ENCODE data around the gene AFG1L. TPM values are rescaled to one million over a fixed set of nuclear protein-coding genes. Genes with fewer than 3 reads are reported as not detected.
"Not testable (repeated sequence)": the region's sequence is repeated elsewhere in the genome, so short reads cannot be mapped to it uniquely, and the experiment has no call there.

The AFG1L gene
- polyA plus RNA-seq, 3 donors: 1.0 to 2.8 (median 1.8) TPM

GRCh38 chr6:108285381-108285780 is 9.5 kb upstream of the AFG1L start:
- no peak overlapping the region for H3K27ac ChIP-seq (ENCODE audit: low read depth, low read length)

- H3K27ac ChIP-seq (ENCODE audit: low read depth, low read length): no peak overlapping the region
- 86 to 90% (median 87%) methylated on average over 4 of the region's 4 CpGs for whole genome bisulfite sequencing, 3 donors
These were observed 8.5 kb upstream of the AFG1L start for GRCh38 chr6:108286366-108286765.

- H3K27ac ChIP-seq (ENCODE audit: low read depth, low read length): no peak overlapping the region
- 77 to 86% (median 82%) methylated on average over 3 of the region's 3 CpGs for WGBS, 3 donors
These were observed 7.5 kb upstream of the AFG1L start for GRCh38 chr6:108287373-108287772.

GRCh38 chr6:108288742-108289141 is 6.1 kb upstream of the AFG1L start:
- H3K27ac ChIP-seq (ENCODE audit: low read depth, low read length): no peak overlapping the region

DNA sequence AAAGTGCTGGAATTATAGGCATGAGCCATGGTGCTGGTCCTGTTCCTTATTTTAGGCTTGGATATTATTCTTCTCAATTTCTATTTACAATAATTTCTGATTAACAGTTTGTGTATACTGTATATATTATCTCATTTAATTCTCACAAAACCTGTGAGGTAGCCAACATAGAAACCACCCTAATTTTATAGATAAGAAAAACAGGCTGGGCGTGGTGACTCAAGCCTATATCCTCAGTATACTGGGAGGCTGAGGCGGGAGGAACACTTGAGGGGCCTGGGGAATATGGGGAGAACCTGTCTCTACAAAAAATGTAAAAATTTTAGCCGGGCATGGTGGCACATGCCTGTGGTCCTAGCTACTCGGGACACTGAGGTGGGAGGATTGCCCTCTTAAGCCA is 3.8 kb upstream of the AFG1L start:
- no peak overlapping the region for H3K27ac ChIP-seq (ENCODE audit: low read depth, low read length)
- 88 to 92% (median 89%) methylated on average over 4 of the region's 4 CpGs for WGBS, 3 donors

- H3K27ac ChIP-seq (ENCODE audit: low read depth, low read length): not testable (repeated sequence)
- WGBS, 3 donors: 54 to 91% (median 79%) methylated on average over 3 of the region's 3 CpGs
These were observed 2.3 kb upstream of the AFG1L start for GRCh38 chr6:108292561-108292960.

DNA sequence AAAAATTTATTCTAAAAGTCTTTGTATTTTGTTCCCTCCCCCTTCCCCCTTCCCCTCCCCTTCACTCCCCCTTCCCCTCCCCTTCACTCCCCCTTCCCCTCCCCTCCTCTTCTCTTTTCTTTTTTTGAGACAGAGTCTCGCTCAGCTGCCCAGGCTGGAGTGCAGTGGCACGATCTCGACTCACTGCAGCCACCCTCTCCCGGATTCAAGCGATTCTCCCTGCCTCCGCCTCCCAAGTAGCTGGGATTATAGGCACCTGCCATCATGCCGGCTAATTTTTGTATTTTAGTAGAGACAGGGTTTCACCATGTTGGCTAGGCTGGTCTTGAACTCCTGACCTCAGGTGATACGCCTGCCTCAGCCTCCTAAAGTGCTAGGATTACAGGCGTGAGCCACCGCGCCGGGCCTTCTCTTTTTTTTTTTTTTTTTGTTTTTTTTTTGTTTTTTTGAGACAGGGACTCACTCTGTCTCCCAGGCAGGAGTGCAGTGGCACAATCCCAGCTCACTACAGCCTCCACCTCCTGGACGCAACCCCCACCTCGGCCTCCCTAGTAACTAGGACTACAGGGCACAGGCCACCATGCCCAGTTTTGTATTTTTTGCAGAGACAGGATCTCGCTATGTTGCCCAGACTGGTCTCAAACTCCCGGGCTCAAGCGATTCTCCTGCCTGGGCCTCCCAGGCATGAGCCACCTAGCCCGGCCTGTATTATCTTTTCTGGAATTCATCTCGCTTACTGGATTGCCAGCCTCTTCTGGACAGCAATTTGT is 1.1 kb upstream of the AFG1L start:
- WGBS, 3 donors: 92 to 96% (median 95%) methylated on average over 18 to 19 of the region's 19 CpGs
- H3K27ac ChIP-seq (ENCODE audit: low read depth, low read length): no peak overlapping the region

DNA sequence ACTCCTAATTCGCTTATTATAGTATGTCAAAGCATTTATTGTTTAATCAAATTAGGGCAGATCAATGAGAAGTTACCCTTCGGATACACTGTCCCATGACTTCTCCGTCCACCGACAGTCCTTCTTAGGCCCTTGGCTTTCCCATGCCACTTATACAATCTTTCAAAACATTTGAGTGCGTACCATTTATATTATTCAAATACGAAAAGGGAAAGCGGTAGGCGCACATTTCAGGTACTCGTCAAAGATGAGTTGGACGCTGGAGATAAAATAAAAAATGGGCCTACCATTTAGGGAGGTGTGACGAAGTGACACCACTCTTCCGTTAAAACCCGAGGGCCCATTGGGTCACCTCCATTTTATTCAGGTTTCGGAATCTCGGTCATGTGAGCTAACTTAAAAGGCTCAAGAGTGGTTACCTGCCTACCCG is 542 bp upstream of the AFG1L start:
- 30 to 33% (median 32%) methylated on average over 16 of the region's 16 CpGs for WGBS, 3 donors
- H3K27ac ChIP-seq (ENCODE audit: low read depth, low read length): no peak overlapping the region

DNA sequence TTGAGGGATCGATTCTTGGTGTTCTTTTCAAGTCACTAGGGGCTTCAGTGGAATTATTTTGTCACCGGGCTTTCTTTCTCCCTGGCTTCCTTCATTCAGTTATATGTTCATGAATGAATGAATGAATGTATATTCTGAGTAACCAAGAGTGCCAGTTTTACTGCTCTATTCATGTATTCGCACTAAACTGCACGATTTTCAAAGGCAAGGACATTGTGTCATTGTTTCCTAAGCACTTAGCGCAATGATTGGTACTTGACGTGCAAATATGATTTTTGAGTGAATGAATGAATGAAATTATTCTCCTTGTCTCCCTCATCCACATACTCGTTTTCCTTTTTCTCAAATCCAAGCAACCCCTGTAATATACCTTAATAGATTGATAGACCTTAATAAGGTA is 822 bp downstream of the AFG1L start:
- no peak overlapping the region for H3K27ac ChIP-seq (ENCODE audit: low read depth, low read length)

GRCh38 chr6:108302386-108302785 is 7.5 kb downstream of the AFG1L start:
- WGBS, 3 donors: 95 to 96% (median 96%) methylated on average over 5 of the region's 5 CpGs
- no peak overlapping the region for H3K27ac ChIP-seq (ENCODE audit: low read depth, low read length)

More for the DNA sequence above, 822 bp downstream of the AFG1L start:
- 49 to 58% (median 56%) methylated on average over 7 of the region's 7 CpGs for WGBS, 3 donors

DNA sequence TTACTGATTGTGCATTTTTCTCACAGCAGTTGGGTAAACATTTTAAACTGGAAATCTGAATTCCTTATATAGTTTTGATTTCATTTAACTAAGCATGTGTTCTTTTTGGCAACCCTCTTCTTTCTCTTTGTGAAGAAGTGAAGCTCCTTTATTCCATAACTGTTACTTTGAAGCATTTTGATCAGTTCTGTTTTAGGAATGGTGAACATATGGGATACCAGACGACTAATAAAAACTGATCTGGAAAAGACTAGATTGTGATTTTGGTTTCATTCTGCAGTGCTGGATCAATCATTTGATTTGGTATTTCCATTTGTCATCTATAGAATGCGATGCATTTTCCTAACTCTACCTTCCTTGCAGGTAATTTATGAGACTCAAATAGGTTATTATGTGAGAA is 9.8 kb downstream of the AFG1L start:
- 88 to 96% (median 95%) methylated on average over 2 of the region's 2 CpGs for WGBS, 3 donors
- H3K27ac ChIP-seq (ENCODE audit: low read depth, low read length): no peak overlapping the region

DNA sequence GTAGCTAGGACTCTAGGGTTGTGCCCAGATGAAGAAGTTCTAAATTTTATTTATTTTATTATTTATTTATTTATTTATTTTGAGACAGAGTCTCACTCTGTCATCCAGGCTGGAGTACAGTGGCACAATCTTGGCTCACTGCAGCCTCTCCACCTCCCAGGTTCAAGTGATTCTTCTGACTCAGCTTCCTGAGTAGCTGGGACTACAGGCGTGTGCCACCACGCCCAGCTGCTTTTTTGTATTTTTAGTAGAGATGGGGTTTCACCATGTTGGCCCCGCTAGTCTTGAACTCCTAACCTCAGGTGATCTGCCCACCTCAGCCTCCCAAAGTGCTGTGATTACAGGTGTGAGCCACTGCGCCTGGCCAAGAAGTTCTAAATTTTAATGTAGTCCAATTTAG is 13.8 kb downstream of the AFG1L start:
- not testable (repeated sequence) for H3K27ac ChIP-seq (ENCODE audit: low read depth, low read length)
- 79 to 92% (median 84%) methylated on average over 4 of the region's 4 CpGs for WGBS, 3 donors

- 96 to 97% (median 97%) methylated on average over 5 of the region's 5 CpGs for WGBS, 3 donors
- H3K27ac ChIP-seq (ENCODE audit: low read depth, low read length): no peak overlapping the region
These were observed 15.0 kb downstream of the AFG1L start for GRCh38 chr6:108309844-108310243.

- H3K27ac ChIP-seq (ENCODE audit: low read depth, low read length): no peak overlapping the region
These were observed 17.8 kb downstream of the AFG1L start for GRCh38 chr6:108312605-108313004.

DNA sequence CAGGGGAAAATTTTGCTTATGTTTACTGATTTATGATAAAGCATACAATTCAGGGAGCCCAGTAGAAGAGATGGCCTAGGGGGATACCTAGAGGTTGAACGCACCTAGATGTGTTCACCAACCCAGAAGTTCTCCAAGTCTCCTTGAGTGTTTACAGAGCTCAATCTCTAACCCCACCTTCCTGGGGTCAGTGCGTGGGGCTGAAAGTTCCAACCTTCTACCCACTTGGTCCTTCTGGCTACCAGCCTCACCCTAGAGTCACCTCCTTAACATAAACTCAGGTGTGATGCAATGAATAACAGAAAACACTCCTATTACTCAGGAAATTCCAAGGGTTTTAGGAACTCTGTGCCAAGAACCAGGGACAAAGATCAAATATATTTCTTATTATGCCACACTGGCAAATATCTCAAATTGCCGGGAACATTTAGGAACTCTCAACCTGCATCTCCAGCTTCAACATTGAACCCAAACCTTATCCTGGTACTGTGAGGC is 26.4 kb downstream of the AFG1L start:
- 91 to 99% (median 98%) methylated on average over 3 of the region's 3 CpGs for WGBS, 3 donors
- H3K27ac ChIP-seq (ENCODE audit: low read depth, low read length): no peak overlapping the region

- no peak overlapping the region for H3K27ac ChIP-seq (ENCODE audit: low read depth, low read length)
- 78 to 85% (median 82%) methylated on average over 3 of the region's 3 CpGs for WGBS, 3 donors
These were observed 27.9 kb downstream of the AFG1L start for GRCh38 chr6:108322728-108323127.

- no peak overlapping the region for H3K27ac ChIP-seq (ENCODE audit: low read depth, low read length)
- WGBS, 3 donors: 74 to 83% (median 80%) methylated on average over 4 of the region's 4 CpGs
These were observed 29.0 kb downstream of the AFG1L start for GRCh38 chr6:108323710-108324466.

DNA sequence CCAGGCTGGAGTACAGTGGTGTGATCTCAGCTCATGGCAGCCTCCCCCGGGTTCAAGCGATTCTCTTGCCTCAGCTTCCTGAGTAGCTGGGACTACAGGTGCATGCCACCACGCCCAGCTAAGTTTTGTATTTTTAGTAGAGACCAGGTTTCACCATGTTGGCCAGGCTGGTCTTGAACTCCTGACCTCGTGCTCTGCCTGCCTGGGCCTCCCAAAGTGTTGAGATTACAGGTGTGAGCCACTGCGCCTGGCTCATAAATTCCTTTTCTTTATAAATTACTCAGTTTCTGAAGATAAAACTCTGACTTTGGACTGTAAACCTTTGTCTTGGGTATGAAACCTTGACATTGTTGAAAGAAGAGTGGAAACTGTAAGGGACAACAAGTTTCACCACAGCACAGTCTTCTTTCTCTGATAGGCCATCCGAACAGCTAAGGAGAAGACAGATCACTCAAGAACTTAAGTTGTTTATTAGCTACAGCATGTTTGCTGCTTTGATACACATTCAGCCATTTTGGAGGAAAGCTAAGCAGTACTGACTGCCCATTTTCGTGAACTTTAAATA is 35.4 kb downstream of the AFG1L start:
- H3K27ac ChIP-seq (ENCODE audit: low read depth, low read length): not testable (repeated sequence)
- WGBS, 3 donors: 92 to 96% (median 95%) methylated on average over 7 of the region's 7 CpGs

DNA sequence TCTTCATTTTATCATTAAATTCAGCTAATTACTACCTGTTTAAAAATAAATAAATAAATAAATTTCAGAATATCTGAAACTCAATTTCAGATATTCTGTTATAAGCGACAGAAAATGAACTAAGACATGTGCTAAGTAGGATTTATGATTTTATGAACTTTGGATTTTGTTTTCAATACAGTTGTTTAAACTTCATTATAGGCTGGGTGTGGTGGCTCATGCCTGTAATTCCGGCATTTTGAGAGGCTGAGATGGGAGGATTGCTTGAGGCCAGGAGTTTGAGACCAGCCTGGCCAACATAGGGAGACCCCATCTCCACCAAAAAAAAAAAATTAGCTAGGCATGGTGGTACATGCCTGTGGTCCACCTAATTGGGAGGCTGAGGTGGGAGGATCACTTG is 36.0 kb downstream of the AFG1L start:
- WGBS, 3 donors: 97 to 100% (median 98%) methylated on average over 2 of the region's 2 CpGs
- H3K27ac ChIP-seq (ENCODE audit: low read depth, low read length): no peak overlapping the region

DNA sequence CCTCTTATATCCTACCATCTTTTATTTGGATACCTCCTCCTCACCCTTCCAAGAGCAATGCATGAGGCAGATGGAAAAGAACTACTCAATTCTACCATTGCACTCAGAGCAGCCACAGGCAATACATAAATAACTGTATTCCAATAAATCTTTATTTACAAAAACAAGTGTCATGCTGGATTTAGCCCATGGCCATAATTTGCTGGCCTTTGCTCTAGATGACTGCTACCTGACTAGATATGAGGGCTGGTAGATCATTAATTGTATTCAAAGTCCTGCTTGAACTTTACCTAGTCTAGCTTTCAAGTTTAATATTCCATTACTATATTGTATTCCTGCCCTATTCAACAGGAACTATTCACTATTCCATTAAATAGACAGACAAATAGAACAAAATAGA is 37.1 kb downstream of the AFG1L start:
- H3K27ac ChIP-seq (ENCODE audit: low read depth, low read length): no peak overlapping the region

Measured in adipose tissue (tissue), 3 donors.